Tibial nerve (tissue), 4 donors: ENCODE results near the gene WDPCP.
"Not testable (repeated sequence)": the region's sequence is repeated elsewhere in the genome, so short reads cannot be mapped to it uniquely, and the experiment has no call there.

Experiments used
- CTCF ChIP-seq, 5 experiments: fragments of 200-600 bp in 3 of 5; fragments of 450-650 bp in 2 of 5; sonication (generic) in 3 of 5; IDR thresholded peaks; one replicate each; pipeline ENCODE4 v1.5.1; 2016 to 2019; ENCODE audit warnings: antibody characterized with exemption in 5 of 5, mild to moderate bottlenecking in 3 of 5, moderate library complexity in 2 of 5
- EP300 ChIP-seq, 2 donors: sonication (generic); formaldehyde crosslinking; IDR thresholded peaks; one replicate each; pipeline ENCODE4 v1.6.1; 2017; ENCODE audit warnings: antibody characterized with exemption in 2 of 2, mild to moderate bottlenecking in 1 of 2

GRCh38 chr2:63469313-63469712 lies 119.0 kb downstream of the WDPCP start:
- not testable (repeated sequence) for TF ChIP-seq CTCF, EP300 (IDR thresholded peaks at IDR 0.05)
